Measurements from ENCODE around the gene EVA1C. TPM values are rescaled to one million over a fixed set of nuclear protein-coding genes. Genes with fewer than 3 reads are reported as not detected.
"Not testable (repeated sequence)": the region's sequence is repeated elsewhere in the genome, so short reads cannot be mapped to it uniquely, and the experiment has no call there.

Gene EVA1C
- total RNA-seq, 1 donor from 2014 or later, result 23.8 TPM

- no peak for ATAC-seq
These were observed 120.1 kb downstream of the EVA1C start for GRCh38 chr21:32532636-32533035.

GRCh38 chr21:32533053-32533452 is 120.5 kb downstream of the EVA1C start:
- no peak for ATAC-seq

- no peak for ATAC-seq
These were observed 121.1 kb downstream of the EVA1C start for GRCh38 chr21:32533611-32534010.

GRCh38 chr21:32534113-32534512 is 121.6 kb downstream of the EVA1C start:
- ATAC-seq, result no peak

- no peak for ATAC-seq
These were observed 123.1 kb downstream of the EVA1C start for GRCh38 chr21:32535612-32536011.

- no peak for ATAC-seq
These were observed 125.0 kb downstream of the EVA1C start for GRCh38 chr21:32537569-32537881.

GRCh38 chr21:32538147-32538792 is 125.8 kb downstream of the EVA1C start:
- ATAC-seq, result no peak

GRCh38 chr21:32539378-32539777 is 126.9 kb downstream of the EVA1C start:
- no peak for ATAC-seq

- not testable (repeated sequence) for ATAC-seq
These were observed 130.6 kb downstream of the EVA1C start for GRCh38 chr21:32543056-32543455.

- ATAC-seq, result no peak
These were observed 131.5 kb downstream of the EVA1C start for GRCh38 chr21:32543975-32544374.

- ATAC-seq, result no peak
These were observed 132.2 kb downstream of the EVA1C start for GRCh38 chr21:32544697-32545096.

GRCh38 chr21:32545948-32546441 is 133.5 kb downstream of the EVA1C start:
- no peak for ATAC-seq

- no peak for ATAC-seq
These were observed 134.5 kb downstream of the EVA1C start for GRCh38 chr21:32547018-32547417.

GRCh38 chr21:32548978-32549377 is 136.5 kb downstream of the EVA1C start:
- ATAC-seq, result no peak

- no peak for ATAC-seq
These were observed 136.9 kb downstream of the EVA1C start for GRCh38 chr21:32549440-32549839.

- no peak for ATAC-seq
These were observed 137.4 kb downstream of the EVA1C start for GRCh38 chr21:32549886-32550285.

- ATAC-seq, result no peak
These were observed 142.5 kb downstream of the EVA1C start for GRCh38 chr21:32554832-32555638.

GRCh38 chr21:32558106-32558505 is 145.6 kb downstream of the EVA1C start:
- no peak for ATAC-seq

- ATAC-seq, result no peak
These were observed 146.6 kb downstream of the EVA1C start for GRCh38 chr21:32559006-32559610.

- ATAC-seq, result no peak
These were observed 148.4 kb downstream of the EVA1C start for GRCh38 chr21:32560896-32561295.

GRCh38 chr21:32561476-32561875 is 149.0 kb downstream of the EVA1C start:
- not testable (repeated sequence) for ATAC-seq

- no peak for ATAC-seq
These were observed 149.9 kb downstream of the EVA1C start for GRCh38 chr21:32562426-32562825.

- no peak for ATAC-seq
These were observed 150.4 kb downstream of the EVA1C start for GRCh38 chr21:32562915-32563314.

All from esophagus mucosa (tissue), 1 donor.